ENCODE data around the gene LRRC45.

DNA sequence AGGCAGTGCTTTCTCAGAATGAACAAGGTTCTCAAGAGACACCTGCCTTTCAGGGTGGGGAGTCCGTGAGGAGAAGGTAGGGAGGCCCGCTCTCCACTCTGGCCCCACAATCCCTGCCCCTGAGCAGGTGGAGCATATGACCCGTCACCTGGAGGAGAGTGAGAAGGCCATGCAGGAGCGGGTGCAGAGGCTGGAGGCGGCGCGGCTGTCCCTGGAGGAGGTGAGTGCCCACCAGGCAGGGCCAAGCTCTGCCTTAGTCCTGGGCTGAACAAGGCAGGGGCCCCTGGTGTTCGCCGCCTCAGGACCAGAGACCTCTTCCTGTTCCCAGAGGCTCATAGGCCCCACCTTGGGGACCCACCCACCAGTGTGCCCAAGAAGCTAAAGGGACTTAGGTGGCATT is 5.9 kb downstream of the LRRC45 start:
- no peak for TF ChIP-seq EZH2 (IDR thresholded peaks at IDR 0.05; ENCODE audit: low read length, missing control alignments)
- TF ChIP-seq, protein P1, sequence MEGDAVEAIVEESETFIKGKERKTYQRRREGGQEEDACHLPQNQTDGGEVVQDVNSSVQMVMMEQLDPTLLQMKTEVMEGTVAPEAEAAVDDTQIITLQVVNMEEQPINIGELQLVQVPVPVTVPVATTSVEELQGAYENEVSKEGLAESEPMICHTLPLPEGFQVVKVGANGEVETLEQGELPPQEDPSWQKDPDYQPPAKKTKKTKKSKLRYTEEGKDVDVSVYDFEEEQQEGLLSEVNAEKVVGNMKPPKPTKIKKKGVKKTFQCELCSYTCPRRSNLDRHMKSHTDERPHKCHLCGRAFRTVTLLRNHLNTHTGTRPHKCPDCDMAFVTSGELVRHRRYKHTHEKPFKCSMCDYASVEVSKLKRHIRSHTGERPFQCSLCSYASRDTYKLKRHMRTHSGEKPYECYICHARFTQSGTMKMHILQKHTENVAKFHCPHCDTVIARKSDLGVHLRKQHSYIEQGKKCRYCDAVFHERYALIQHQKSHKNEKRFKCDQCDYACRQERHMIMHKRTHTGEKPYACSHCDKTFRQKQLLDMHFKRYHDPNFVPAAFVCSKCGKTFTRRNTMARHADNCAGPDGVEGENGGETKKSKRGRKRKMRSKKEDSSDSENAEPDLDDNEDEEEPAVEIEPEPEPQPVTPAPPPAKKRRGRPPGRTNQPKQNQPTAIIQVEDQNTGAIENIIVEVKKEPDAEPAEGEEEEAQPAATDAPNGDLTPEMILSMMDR (conservative IDR thresholded peaks at IDR 0.05 in 1 of 2, IDR thresholded peaks at IDR 0.05 in 1 of 2; ENCODE audit: low read depth in 1 of 2, low read length in 2 of 2) = no peak
